AG08395 (cell line): Measurements from ENCODE around the gene GNB1L.

ENCODE experiments used
- DNase-seq: peaks from one replicate; pipeline ENCODE4 v3.0.0; 2012; ENCODE audit warnings: mixed read lengths, low spot score

Gene GNB1L

DNA sequence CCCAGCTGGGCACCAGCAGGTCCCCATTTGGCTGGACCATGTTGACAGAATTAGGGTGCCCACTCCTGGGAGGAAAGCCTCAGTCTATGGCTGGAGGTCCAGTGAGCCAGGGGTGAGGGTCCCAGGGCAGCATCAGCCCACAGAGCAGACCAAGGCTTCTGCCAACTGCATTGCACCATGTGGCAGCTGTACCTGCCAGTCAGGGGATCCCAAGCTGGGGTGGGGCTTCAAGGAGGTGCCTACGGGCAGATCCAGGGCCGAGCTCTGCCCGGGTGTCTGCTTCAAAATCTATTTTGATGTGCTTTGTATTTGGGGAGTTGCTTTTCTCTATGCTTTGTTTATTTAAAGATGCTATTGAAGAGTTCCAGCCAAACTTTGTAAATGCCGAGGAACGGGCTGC is 120.9 kb downstream of the GNB1L start:
- DNase-seq: no peak
